ENCODE results near the gene IRGC.
"Not testable (repeated sequence)": the region's sequence is repeated elsewhere in the genome, so short reads cannot be mapped to it uniquely, and the experiment has no call there.

IRGC gene, protein sequence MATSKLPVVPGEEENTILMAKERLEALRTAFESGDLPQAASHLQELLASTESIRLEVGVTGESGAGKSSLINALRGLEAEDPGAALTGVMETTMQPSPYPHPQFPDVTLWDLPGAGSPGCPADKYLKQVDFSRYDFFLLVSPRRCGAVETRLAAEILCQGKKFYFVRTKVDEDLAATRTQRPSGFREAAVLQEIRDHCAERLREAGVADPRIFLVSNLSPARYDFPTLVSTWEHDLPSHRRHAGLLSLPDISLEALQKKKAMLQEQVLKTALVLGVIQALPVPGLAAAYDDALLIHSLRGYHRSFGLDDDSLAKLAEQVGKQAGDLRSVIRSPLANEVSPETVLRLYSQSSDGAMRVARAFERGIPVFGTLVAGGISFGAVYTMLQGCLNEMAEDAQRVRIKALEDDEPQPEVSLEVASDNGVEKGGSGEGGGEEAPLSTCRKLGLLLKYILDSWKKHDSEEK

DNA sequence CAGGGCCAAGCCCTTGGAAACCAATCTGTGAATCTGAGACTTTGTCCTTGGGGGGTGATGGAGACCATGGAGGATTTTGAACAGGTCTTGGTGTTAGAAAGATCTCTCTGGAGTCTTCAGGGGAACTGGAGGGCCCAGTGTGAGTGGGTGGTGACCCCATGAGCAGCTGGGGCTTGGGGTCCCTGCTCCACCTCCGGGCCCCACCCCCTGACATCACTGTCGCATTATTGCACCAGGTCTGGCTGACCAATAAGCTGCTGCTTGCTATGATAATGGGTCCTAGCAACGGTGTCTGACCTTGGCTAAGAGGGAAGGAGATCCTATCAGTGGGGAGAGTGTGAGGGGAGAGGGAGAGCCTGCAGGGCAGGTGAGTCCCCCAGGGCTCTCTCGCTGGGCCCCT, at the start of gene IRGC:
Gene IRGC (plus strand): TSS at position 301 of the 400 bp plus-strand sequence. CDS start 2,483 bp downstream, outside the sequence.
- H3K27me3 Mint-ChIP-seq, result peaks cover 55% of the 10 kb centered on the region
- H3K4me1 Mint-ChIP-seq, result no peaks in the 10 kb centered on the region
- H3K27ac Mint-ChIP-seq, result no peak within 1 kb of the TSS
- no peak for ATAC-seq
- H3K9me3 Mint-ChIP-seq, result no peaks in the 10 kb centered on the region
- H3K36me3 Mint-ChIP-seq, result no peaks in the 10 kb centered on the region
- H3K4me3 Mint-ChIP-seq, result no peak within 1 kb of the TSS

DNA sequence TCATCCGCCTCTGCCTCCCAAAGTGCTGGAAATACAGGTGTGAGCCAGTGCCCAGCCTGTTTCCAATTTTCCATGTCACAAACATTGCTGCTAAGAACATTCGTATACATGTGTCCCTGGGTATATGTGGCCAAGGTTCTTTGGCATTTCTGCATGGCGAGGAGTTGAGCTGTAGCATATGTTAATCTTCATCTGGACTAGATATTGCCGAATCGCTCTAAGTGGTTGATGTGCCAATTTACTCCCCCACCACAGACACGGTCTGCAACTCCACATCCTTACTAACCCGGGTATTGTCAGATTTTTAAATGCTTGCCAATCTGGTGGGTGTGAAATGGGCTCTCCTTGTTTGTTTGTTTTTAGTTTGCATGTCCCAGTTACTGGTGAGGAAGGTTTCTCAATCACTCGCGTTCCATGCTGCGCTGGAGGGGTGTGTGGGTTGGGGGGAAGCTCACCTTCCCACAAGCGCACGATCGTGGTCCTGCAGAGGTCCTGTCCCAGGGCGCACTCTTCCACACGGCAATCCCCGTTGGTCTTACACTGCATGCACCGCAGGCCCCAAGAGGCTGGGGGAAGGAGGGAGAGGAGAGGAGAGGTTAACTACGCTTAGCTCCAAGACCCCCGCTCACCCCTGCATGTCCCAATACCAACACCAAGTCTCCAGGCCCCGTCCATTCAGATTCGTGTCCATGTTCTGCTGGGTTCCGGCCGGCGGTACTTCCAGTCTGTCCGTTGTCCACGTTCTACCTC, 48.6 kb upstream of the IRGC start:
- ATAC-seq, result no peak
- Mint-ChIP-seq H3K27ac (no peak overlapping the region), H3K4me1 (peaks cover 41% of the 10 kb centered on the region), H3K4me3 (peak overlapping the region; percentile 81), H3K36me3 (peaks cover 9% of the 10 kb centered on the region), H3K9me3 (peaks cover 7% of the 10 kb centered on the region), H3K27me3 (peaks cover 41% of the 10 kb centered on the region)

DNA sequence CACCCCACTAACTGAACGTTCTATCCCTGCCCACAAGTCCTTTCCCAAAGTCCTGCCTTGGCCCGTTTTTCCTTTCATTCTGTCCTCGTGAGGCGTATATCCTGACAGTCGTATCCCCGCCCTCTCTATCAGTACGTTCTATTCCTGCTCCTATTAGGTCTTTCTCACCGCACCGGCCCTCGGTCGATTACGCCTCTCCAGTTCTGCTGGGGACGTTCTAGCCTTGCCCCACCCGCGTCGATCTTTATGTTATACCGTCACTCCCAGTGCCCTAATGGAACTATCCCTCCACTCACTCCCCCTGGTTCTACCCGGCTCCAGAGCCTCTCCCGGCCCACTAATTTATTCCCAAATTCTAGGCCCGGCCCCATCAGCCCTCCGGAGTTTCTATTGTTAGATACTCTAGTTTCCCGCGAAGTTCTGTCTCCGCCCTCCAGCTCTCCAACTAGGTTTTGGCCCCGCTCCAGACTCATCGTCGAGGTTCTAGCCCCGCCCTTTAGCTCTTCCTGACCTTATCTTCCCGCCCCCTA, 47.9 kb upstream of the IRGC start:
- peaks cover 41% of the 10 kb centered on the region for H3K4me1 Mint-ChIP-seq
- peaks cover 41% of the 10 kb centered on the region for H3K27me3 Mint-ChIP-seq

DNA sequence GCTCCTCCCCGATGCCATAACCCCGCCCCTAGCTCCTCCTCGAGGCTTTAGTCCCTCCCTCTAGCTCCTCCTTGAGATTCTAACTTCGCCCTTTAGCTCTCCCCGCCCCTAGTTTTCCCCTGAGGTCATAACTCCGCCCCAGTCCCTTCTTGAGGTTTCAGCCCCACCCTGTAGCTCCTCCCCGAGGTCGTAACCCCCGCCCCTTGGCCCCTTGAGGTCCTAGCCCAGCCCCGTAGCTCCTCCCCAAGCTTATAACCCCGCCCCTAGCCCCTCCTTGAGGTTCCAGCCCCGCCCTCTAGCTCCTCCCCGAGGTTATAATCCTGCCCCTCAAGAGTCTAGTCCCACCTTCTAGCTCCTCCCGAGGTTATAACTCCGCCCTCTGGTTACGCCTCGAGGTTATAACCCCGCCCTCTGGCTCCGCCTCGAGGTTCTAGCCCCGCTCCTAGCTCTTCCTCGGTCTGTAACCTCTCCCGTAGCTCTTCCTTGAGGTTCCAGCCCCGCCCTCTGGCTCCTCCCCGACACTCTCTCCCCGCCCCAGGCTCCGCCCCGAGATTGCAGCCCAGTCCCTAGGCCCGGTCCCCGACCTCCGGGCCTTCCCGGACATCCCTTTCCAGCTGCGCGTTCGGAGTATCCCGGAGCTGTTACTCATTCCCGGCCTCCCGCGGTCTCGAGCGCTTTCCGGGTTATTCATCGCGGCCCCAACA, 47.3 kb upstream of the IRGC start:
- peaks cover 9% of the 10 kb centered on the region for H3K36me3 Mint-ChIP-seq
- H3K4me3 Mint-ChIP-seq, result peak overlapping the region; percentile 81
- peaks cover 41% of the 10 kb centered on the region for H3K27me3 Mint-ChIP-seq
- peaks cover 38% of the 10 kb centered on the region for H3K4me1 Mint-ChIP-seq
- peaks cover 7% of the 10 kb centered on the region for H3K9me3 Mint-ChIP-seq
- H3K27ac Mint-ChIP-seq, result peak overlapping the region; percentile 48
- ATAC-seq, result peak; percentile 90

More for the DNA sequence above, 47.9 kb upstream of the IRGC start:
- Mint-ChIP-seq H3K9me3 (peaks cover 7% of the 10 kb centered on the region), H3K4me3 (peak overlapping the region; percentile 81), H3K27ac (peak overlapping the region; percentile 48), H3K36me3 (peaks cover 9% of the 10 kb centered on the region)
- ATAC-seq, result no peak

DNA sequence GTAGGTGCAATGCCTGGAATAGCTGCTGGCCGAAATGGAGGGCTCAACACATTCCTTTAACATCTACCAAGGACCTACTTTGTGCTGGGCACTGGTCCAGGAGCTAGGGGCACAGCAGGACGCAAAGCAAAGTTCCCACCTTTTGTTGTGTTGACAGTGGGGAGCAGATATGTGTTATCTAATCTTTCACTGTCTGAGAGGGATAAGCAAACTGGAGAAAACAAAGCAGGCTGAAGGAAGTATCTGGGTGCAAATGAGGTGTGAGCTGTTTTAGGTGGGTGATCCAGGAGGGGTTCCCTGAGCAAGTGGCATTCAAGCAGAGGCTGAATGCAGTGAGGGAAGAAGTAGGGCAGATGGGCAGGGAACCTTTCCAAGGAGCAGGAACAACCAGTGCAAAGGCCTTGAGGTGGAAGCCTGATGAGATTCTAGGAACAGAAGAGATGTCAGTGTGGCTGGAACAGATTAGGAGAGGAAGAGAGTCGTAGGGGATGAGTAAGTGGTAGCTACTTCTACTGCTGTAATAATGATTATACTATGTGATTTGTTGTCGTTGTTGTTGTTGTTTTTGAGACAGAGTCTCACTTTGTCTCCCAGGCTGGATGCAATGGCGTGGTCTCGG, 43.7 kb upstream of the IRGC start:
- Mint-ChIP-seq H3K4me3 (no peak overlapping the region), H3K27ac (no peak overlapping the region), H3K27me3 (peaks cover 46% of the 10 kb centered on the region), H3K36me3 (peaks cover 9% of the 10 kb centered on the region), H3K9me3 (peaks cover 7% of the 10 kb centered on the region), H3K4me1 (peaks cover 34% of the 10 kb centered on the region)
- no peak for ATAC-seq

DNA sequence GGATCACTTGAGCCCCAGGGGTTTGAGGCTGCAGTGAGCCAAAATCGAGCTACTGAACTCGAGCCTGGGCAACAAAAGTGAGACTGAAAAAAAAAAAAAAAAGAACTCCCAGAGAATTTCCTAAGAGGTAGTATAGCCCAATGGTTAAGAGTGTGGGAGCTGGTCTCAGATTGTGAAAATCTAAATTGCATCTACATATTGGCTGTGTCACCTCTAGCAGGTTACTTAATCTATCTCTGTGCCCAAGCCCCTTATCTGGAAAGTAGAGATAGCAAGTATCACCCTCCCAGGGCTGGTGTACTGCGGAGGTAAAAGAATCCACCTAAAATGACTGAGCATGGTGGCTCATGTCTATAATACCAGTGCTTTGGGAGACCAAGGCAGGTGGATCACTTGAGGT, 42.2 kb upstream of the IRGC start:
- Mint-ChIP-seq H3K4me3 (no peak overlapping the region), H3K36me3 (peaks cover under 1% of the 10 kb centered on the region), H3K27ac (no peak overlapping the region), H3K27me3 (peaks cover 31% of the 10 kb centered on the region), H3K9me3 (no peaks in the 10 kb centered on the region), H3K4me1 (peaks cover 22% of the 10 kb centered on the region)
- no peak for ATAC-seq

DNA sequence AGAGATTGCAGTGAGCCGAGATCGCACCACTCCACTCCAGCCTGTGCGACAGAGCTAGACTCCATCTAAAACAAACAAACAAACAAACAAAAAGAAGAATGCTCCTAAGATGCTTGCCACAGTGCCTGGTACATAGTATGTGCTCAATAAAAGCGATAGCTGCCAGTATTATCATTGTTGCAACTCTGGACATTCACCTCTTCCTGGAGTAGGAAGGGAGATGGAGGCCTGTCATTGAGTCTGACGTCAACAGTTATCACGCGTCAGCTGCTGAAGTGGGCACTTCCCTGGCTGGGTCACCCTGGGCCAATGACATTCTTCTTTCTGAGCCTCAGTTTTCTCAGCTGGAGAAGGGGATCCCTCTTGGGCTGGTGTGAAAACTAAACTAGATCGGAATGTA, 41.7 kb upstream of the IRGC start:
- Mint-ChIP-seq H3K27me3 (peaks cover 26% of the 10 kb centered on the region), H3K36me3 (no peaks in the 10 kb centered on the region), H3K4me3 (no peak overlapping the region), H3K27ac (no peak overlapping the region), H3K9me3 (no peaks in the 10 kb centered on the region), H3K4me1 (peaks cover 17% of the 10 kb centered on the region)
- no peak for ATAC-seq

DNA sequence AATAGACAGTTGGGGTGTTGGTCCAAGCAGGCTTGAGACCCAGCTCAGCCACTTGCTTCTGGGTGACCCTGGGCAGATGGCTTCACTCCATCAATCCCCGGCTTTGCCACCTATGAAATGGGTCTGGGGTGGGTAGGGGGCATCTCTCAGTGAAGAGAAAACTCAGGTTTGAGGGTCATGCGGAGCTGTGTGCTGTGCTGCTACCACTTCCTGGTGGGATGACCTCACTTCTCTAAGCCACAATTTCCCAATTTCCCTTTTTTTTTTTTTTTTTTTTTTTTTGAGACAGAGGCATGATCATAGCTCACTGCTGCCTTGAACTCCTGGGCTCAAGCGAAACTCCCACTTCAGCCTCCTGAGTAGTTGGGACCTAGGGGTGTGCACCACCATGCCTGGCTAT, 41.3 kb upstream of the IRGC start:
- Mint-ChIP-seq H3K4me3 (no peak overlapping the region), H3K4me1 (peaks cover 16% of the 10 kb centered on the region), H3K27me3 (peaks cover 26% of the 10 kb centered on the region), H3K36me3 (no peaks in the 10 kb centered on the region), H3K9me3 (no peaks in the 10 kb centered on the region), H3K27ac (no peak overlapping the region)
- peak; percentile 11 for ATAC-seq

DNA sequence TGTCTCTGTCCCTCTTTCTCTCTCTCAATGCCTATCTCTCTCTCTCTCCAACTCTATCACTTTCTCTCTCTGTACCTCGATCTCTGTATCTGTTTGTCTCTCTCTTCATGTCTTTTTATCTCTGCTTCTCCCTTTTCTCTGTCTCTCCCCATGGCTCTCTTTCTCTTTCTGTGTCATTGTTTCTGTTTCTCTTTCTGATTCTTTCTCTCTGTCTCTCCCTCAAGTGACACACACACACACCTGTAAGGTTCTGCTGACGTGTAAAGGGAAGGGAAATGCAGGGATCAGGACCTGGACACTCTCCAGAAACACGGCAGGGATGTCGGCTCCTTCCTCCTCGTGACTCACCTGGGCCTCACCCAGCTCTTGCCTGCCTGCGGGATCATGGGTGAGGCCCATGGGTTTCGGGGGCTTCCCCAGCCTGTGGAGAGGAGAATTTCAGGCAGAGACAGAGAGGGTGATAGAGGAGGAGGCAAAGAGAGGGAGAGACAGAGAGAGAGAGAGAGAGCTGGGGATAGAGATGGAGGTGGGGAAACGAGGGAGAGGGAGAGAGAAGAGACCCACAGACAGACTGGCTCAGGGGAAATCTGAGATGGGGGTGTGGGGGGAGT, 40.5 kb upstream of the IRGC start:
- no peak for ATAC-seq
- Mint-ChIP-seq H3K4me1 (peaks cover 8% of the 10 kb centered on the region), H3K9me3 (no peaks in the 10 kb centered on the region), H3K4me3 (no peak overlapping the region), H3K27ac (peak overlapping the region; percentile 1), H3K36me3 (no peaks in the 10 kb centered on the region), H3K27me3 (peaks cover 19% of the 10 kb centered on the region)

DNA sequence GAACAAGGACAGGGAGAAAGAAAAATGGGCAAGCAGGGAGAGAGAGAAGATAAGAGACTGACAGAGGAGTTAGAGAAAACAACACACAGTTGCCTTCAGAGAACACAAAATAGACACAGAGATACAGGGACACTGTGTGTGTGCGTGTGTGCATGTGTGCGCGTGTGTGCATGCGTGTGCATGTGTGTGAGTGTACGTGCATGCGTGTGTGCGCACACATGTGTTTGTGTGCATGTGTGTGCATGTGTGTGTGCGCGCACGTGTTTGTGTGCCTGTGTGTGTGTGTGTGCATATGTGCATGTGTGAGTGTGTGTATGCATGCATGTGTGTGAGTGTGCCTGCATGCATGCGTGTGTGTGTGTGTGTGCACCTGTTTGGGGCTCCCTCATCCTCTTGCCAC, 40.0 kb upstream of the IRGC start:
- Mint-ChIP-seq H3K36me3 (no peaks in the 10 kb centered on the region), H3K9me3 (no peaks in the 10 kb centered on the region), H3K4me3 (no peak overlapping the region), H3K27ac (no peak overlapping the region), H3K27me3 (peaks cover 14% of the 10 kb centered on the region), H3K4me1 (peaks cover 7% of the 10 kb centered on the region)
- no peak for ATAC-seq

DNA sequence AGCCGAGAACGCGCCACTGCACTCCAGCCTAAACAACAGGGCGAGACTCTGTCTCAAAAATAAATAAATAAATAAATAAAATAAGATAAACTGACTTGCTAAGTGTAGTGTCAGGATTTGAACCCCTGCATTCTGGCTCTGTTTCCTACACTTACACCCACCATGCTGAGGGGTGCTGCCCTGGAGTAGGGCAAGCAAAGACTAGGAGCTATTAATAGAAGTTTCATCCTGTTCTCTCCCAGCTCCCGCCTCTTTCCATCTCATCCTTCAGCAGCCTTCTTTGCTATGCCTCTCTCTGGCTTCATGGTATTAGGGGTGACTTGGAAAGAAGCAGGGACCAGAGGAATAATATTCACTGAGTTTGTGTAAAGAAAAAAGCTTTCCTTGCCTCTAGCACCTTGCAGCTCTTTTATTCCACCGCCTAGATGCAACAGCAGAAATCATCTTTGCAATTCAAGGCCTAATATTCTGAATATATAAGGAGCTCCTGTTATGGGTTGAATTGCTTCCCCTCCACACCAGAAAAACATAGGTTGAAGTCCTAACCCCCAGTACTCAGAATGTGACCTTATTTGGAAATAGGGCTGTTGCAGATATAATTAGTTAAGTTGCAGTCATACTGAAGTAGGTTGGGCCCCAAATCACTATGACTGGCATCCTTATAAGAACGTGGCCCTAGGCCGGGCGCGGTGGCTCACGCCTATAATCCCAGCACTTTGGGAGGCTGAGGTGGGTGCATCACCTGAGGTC, 37.2 kb upstream of the IRGC start:
- H3K9me3 Mint-ChIP-seq, result no peaks in the 10 kb centered on the region
- H3K27me3 Mint-ChIP-seq, result peaks cover 13% of the 10 kb centered on the region
- H3K4me1 Mint-ChIP-seq, result peaks cover 7% of the 10 kb centered on the region
- H3K4me3 Mint-ChIP-seq, result no peak overlapping the region
- no peak overlapping the region for H3K27ac Mint-ChIP-seq
- no peak for ATAC-seq
- no peaks in the 10 kb centered on the region for H3K36me3 Mint-ChIP-seq

DNA sequence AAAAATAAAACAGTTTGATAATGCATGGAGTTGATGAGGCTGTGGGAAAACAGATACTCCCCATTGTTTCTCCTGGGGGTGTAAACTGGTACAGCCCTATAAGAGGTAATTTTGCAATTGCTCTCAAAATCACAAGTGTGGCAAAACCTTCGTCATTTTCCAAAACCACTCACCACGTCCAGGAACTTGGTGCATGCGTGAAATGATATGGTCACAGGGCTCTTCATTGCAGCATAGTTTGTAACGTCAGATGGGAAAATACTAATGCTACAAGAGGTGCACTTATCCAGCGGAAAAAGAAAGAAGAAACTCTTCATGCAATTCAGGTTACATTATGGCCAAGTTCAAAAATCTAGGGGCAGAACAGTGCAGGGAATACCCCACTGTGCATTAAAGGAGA, 34.1 kb upstream of the IRGC start:
- no peaks in the 10 kb centered on the region for H3K36me3 Mint-ChIP-seq
- H3K9me3 Mint-ChIP-seq, result no peaks in the 10 kb centered on the region
- no peak for ATAC-seq
- no peak overlapping the region for H3K27ac Mint-ChIP-seq
- H3K4me3 Mint-ChIP-seq, result no peak overlapping the region
- H3K27me3 Mint-ChIP-seq, result no peaks in the 10 kb centered on the region
- peaks cover 7% of the 10 kb centered on the region for H3K4me1 Mint-ChIP-seq

DNA sequence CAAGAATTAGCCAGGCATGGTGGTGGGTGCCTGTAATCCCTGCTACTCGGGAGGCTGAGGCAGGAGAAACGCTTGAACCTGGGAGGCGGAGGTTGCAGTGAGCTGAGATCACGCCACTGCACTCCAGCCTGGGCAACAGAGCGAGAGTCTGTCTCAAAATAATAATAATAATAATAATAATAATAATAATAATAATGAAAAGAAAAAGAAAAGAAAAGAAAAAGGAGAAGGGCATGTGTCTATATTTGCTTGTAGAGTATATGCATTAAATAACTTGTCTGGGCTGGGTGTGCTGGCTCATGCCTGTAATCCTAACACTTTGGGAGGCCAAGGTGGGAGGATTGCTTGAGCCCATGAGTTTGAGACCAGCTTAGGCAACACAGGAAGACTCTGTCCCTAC, 33.6 kb upstream of the IRGC start:
- H3K27ac Mint-ChIP-seq, H3K4me1 Mint-ChIP-seq, H3K4me3 Mint-ChIP-seq, H3K9me3 Mint-ChIP-seq, H3K36me3 Mint-ChIP-seq, H3K27me3 Mint-ChIP-seq, ATAC-seq: not testable (repeated sequence)
